Measurements from ENCODE around the gene CUX1.
"Not testable (repeated sequence)": the region's sequence is repeated elsewhere in the genome, so short reads cannot be mapped to it uniquely, and the experiment has no call there.

Gene CUX1

DNA sequence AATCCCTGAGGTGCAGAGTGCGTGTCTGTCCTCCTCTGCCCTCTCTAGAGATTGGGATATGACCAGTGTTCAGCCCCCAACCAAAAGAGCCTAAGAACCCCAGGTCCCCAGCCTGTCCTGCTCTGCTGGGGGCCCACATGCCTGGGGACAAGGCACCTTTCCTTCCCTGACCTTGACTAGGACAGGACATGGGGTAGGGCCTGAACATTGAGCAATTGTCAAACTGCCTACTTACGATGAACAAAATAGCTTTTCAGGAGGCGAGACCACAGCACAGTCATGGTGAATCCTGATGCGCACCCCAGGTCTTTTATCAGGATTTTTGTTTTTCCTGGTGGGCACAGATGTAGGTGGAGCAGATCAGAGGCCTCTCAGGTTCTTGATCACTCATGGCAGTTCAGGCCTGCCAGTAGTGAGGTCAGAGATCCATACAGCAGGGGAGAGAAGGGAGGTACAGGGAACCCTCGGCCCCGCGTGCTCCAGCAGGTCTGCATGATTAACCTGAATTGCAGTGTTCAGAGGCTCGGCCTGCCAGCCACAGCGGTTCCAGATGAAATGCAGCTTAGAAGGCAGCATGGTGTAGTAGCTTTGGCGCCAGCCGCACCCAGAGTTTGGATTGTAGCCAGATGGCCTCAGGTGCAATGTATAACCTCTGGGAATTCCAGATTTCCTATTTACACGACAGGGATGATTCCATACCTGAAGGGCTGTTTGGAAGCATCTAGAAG, 191.3 kb downstream of the CUX1 start:
- DNase-seq (ENCODE audit: low spot score): no peak

DNA sequence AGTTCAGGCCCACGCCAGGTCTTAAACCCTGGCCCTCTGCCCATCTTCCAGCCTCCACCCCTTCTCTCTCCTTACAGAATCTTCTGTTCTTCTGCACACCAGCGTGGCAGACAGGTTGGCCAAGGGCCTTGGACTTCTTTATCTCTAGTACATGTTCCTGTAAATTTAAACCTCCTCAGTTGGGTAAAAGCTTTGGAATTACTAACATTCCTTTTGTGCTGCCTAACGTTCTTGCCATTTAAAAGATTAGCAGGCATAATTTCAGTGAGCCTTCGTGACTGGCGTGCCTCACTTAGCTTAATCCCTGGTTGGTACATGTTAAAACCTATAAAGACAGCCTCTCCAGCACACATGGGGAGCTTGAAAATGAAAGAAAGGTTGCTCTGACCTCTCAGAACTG, 192.2 kb downstream of the CUX1 start:
- peak; percentile 62 for DNase-seq (ENCODE audit: low spot score)

DNA sequence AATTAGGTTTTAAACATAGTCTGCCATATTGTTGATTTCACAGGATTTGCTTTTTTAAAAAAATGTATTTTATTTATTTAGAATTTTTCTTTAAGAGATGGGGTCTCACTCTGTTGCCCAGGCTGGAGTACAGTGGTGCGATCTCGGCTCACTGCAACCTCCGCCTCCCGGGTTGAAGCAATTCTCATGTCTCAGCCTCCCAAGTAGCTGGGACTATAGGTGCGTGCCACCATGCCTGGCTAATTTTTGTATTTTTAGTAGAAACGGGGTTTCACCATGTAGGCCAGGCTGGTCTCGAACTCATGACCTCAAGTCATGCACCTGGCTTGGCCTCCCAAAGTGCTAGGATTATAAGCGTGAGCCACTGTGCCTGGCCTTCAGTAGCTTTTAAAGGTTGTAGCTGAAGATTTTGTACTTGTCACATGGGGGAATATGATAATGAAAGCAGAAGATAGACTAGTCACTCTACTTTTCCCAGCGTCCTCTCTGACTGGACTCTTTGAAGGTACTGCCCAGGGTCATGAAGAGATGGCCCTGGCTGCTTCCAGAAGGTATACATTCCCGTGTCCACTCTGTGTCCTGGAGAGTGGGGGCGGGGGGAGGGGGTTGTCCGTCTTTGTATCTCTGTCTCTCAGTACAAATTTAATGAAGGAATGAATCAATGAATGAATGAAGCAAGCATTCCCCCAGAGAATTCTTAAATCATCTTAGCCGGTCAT, 194.8 kb downstream of the CUX1 start:
- DNase-seq (ENCODE audit: low spot score): not testable (repeated sequence)

DNA sequence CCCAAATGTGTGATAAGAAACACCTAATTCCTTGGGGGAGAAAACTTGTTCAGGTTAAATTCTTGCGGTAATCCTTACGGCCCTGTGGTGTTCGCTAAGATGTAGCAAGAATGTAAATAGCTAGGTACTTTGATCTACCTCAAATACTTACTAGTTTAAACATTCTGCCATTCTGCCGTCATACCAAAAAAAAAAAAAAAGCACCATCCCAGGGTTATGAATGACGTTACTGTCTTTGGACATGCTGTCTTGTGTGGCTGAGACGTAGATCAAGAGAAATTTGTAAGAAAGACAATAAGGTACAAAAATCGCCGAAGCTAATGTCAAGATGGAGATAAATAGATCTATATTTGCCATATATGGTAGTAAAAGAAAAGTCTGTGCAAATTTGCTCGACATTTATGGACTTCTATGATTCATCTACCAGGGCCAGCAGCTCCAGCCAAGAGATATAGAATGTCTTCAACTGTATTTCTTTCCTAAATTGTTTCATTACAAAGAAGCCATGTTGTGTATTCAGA, 195.6 kb downstream of the CUX1 start:
- DNase-seq (ENCODE audit: low spot score): no peak

DNA sequence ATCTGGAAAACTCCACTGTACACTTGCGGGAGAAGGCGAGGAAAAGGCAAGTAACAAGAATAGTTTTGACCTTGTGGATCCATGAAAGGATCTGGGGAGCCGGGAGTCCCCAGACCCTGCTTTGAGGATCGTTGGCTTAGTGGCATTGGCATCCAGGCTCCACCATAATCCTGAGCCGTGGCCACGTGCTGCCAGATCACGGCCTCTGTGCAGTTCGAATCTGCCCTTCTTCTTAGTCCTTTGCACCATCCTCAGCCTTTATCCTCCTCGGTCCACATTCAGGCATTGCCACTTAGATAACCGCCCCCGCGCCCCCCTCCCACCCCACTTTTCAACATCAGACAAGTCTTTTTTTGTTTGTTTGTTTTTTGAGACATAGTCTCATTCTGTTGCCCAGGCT, 201.4 kb downstream of the CUX1 start:
- DNase-seq (ENCODE audit: low spot score): no peak

GRCh38 chr7:102019461-102019860, 202.0 kb downstream of the CUX1 start:
- DNase-seq (ENCODE audit: low spot score): no peak

GRCh38 chr7:102021841-102022618, 204.6 kb downstream of the CUX1 start:
- no peak for DNase-seq (ENCODE audit: low spot score)

DNA sequence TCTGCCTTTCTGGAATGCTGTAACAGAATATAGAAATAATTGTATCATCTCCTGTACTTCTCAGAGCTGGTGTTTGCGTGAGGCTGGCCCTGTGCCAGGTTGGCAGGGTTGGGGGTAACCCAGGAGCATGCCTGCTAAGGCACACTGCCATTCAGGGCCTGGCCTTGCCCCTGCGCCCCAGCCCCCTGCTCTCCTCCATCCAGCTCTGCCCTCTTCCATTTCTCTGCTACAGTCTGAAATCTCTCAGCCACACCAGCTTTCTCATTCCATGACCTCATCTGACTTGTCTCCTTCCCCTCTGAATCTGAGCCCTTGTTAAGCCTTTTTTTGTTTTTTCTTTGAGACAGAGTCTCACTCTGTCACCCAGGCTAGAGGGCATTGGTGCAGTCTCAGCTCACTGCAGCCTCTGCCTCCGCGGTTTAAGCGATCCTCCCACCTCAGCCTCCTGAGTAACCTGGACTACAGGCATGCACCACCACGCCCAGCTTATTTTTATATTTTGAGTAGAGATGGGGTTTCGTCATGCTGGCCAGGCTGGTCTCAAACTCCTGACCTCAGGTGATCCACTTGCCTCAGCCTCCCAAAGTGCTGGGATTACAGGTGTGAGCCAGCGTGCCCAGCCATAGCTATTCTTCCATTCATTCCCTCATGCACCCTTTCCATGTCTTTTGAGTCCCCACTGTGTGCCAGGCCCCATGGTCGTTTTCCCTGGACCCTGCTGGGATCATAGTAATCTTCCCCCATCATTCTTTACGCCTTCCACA, 206.8 kb downstream of the CUX1 start:
- DNase-seq (ENCODE audit: low spot score): no peak

- DNase-seq (ENCODE audit: low spot score): no peak
Observed at GRCh38 chr7:102024769-102025391, 207.5 kb downstream of the CUX1 start.

DNA sequence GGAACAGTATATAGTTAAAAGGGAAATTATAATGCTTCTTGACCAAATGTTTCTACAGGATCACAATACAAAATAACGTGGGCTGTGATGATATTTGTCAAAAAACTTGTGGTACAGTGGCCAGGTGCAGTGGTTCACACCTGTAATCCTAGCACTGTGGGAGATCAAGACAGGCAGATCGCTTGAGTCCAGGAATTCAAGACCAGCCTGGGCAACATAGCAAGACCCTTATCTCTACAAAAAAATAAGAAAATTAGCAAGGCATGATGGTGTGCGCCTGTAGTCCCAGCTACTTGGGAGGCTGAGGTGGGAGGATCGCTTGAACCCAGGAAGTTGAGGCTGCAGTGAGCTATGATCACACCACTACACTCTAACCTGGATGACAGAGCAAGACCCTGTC, 208.4 kb downstream of the CUX1 start:
- DNase-seq (ENCODE audit: low spot score): not testable (repeated sequence)

- DNase-seq (ENCODE audit: low spot score): peak; percentile 67
Observed at GRCh38 chr7:102028206-102028826, 210.9 kb downstream of the CUX1 start.

- DNase-seq (ENCODE audit: low spot score): no peak
Observed at GRCh38 chr7:102029616-102030015, 212.2 kb downstream of the CUX1 start.

- no peak for DNase-seq (ENCODE audit: low spot score)
Observed at GRCh38 chr7:102030696-102031095, 213.3 kb downstream of the CUX1 start.

DNA sequence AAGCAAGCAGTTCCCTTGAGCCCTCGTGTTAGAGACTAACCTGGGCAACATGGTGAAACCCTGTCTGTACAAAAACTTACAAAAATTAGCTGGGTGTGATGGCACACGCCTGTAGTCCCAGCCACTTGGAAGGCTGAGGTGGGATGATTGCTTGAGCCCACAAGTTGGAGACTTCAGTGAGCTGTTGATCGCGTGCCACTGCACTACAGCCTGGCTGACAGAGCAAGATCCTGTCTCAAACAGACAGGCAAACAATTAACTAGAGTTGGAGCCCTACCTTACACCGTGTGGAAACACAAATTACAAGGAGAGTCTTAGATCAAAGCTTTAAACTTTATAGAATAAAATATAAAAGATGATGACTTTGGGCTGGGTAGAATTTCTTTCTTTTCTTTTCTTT, 219.5 kb downstream of the CUX1 start:
- no peak for DNase-seq (ENCODE audit: low spot score)

- DNase-seq (ENCODE audit: low spot score): no peak
Observed at GRCh38 chr7:102039706-102040105, 222.3 kb downstream of the CUX1 start.

DNA sequence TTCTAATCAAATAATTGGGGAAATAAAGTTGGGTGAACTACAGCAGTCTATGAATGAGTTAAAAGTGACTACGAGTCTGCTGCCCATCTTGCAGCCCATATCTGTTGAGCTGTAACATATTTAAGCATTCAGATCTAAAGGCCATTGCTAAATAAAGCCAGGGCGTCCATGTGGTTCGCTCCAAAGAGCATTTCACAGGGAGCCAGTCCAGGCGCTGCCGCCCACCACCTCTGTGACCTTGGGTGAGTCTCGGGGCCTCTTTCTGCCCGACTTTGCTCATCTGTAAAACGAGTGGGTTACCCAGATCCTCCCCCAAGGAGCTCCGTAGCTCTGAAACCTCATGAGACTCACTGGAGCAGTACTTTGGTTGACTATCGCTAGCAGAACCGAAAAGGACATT, 223.1 kb downstream of the CUX1 start:
- DNase-seq (ENCODE audit: low spot score): no peak

DNA sequence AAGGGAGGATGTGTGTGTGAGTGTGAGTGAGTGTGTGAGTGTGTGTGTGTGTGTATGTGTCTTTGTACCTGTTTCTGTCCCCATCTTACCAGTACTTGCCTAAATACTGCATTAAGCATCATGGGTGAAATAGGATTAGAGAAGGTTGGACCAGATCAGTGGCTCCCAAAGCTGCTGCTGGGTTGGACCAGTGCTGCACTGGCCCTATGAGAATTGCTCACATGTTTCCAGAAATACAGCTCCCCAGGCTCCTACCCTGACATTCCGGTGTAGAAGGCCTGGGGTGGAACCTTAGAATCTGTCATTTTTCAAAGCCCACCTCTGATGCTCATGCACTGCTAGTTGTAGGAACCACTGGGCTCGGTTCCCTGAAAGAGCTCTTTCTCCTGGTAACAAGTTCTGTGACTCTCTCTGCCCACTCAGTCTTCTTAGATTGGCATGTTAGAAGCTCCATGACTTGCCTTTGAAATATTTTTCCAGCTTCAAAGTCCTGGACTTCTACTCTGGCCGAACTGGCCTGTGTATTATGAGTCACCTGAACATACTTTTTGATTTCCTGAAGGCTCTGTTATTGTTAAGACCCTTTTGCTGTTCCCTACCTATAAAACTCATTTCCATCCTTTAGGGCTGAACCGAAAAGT, 224.7 kb downstream of the CUX1 start:
- no peak for DNase-seq (ENCODE audit: low spot score)

- not testable (repeated sequence) for DNase-seq (ENCODE audit: low spot score)
Observed at GRCh38 chr7:102042796-102043195, 225.4 kb downstream of the CUX1 start.

DNA sequence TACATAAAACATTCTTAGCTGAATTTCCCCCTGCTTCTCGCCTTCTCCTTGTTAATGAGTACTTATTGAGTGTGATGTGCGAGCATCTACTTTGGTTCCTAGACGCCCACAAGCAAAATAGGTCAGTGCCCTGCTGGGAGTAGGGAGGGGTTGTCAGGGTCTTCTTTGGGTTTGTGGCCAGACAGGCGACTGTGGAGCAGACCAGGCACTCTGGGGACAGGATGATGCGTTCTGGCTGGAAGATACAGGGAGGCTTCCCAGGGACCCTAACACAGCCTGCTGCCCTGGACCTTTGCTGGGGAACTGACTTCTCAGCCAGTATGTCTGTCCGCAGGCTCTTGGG, 227.2 kb downstream of the CUX1 start:
- DNase-seq (ENCODE audit: low spot score): no peak

- DNase-seq (ENCODE audit: low spot score): no peak
Observed at GRCh38 chr7:102044984-102045673, 227.7 kb downstream of the CUX1 start.

All from cerebellar cortex (tissue), 1 donor.